ENCODE results near the gene COG7.
"Not testable (repeated sequence)": the region's sequence is repeated elsewhere in the genome, so short reads cannot be mapped to it uniquely, and the experiment has no call there.

The COG7 gene

DNA sequence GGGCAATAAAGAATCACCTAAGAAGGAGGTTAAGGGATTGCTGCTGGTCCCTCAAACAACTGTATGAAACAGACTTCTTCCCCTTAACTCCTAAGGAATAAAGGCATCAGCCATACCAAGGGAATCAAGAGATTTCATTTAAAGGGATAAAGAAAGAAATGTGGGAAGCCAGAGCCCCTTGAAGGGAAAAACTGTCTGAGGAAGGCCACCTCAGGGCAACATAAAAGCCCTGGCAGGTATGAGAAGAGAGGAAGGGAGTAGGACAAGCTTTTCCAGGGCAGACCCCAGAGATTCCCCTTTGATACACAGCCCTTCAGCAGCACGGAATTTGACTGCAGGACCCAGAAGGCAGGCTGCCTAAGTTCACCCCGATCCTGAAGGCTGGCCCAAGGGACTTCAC, 43.5 kb downstream of the COG7 start:
- no peak for DNase-seq (ENCODE audit: low read depth)

DNA sequence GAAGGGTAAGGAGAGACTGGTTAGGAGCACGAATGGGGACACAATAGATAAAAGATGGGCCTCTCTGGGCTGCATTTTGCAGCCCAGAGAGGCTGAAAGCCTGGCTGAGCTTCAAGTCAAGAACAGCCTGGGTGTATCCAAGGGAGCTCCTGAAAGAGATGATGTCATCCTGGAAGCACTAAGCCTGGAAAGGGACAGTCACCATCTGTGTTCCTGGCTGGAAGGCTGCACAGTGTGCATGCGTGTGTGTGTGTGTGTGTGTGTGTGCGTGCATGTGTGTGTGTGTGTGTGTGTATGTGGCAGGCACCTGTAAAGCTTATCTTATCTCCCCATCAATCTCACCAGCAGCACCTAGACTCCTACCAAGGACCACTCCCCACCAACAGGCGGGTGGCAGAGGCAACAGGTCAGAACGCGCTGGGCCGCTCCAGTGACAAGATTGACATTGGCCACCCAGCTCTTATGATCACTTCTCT, 44.1 kb downstream of the COG7 start:
- DNase-seq (ENCODE audit: low read depth) = no peak

DNA sequence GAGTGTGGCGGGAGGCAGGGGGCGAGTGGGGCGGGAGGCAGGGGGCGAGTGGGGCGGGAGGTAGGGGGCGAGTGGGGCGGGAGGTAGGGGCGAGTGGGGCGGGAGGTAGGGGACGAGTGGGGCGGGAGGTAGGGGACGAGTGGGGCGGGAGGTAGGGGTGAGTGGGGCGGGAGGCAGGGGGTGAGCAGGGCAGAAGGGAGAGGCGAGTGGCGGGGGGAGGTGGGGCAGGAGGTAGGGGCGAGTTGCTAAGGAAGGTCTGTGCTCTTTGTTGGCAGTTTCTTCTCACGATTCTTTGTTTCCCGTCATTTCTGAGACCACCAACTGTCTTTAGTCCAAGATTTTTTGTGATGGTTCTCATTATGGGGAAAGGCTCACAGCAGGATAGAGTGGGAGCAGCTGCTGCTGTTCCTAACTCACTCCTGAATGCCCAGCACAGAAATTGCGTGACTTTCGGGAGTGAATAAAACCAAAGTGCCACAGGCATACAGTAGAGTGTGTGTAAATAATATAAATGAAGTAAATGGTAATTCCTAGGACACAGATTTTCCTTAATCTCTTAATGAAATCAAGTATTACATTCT, 44.7 kb downstream of the COG7 start:
- no peak for DNase-seq (ENCODE audit: low read depth)

GRCh38 chr16:23407436-23408127, 45.4 kb downstream of the COG7 start:
- DNase-seq (ENCODE audit: low read depth) = no peak

- no peak for DNase-seq (ENCODE audit: low read depth)
These were observed 46.3 kb downstream of the COG7 start for GRCh38 chr16:23406546-23407240.

DNA sequence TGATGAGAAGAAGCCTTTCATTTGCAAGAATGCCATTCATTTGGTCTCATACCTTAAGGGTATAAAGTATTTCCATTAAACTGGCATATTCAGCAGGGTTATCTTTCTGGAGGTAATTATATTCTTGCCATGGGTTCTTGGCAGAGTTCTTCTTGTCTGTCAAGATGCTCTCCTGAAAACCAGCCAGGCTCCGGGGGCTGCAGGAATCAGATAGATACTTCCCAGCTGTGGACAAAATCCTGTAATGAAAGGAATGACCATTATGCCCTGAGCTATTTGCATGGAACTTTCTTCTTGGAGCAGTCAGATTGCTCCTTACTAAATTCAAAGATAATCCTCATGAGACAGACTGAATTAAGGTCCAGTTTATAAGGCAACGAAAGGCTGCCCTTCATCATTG, 47.0 kb downstream of the COG7 start:
- no peak for DNase-seq (ENCODE audit: low read depth)

DNA sequence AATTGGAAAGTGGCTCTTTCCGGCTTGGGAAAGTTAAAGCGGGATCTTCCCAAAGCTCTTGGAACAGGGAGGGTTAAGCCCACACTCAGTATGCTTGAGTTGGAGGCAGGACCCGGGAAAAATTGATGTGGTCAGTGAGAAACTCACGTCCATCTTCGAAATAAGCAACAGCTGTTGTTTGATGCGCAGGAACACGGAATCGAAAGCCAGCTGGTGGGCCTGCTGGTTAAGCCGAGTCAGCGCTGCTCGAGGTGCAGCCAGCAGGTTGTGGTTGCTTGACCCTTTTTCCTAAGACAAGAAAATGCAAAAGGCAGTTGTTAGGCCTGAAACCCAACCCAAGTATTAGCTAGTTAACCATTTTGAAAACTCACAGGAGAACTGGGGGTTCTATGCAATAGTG, 49.4 kb downstream of the COG7 start:
- no peak for DNase-seq (ENCODE audit: low read depth)

- no peak for DNase-seq (ENCODE audit: low read depth)
These were observed 50.9 kb downstream of the COG7 start for GRCh38 chr16:23402100-23402499.

DNA sequence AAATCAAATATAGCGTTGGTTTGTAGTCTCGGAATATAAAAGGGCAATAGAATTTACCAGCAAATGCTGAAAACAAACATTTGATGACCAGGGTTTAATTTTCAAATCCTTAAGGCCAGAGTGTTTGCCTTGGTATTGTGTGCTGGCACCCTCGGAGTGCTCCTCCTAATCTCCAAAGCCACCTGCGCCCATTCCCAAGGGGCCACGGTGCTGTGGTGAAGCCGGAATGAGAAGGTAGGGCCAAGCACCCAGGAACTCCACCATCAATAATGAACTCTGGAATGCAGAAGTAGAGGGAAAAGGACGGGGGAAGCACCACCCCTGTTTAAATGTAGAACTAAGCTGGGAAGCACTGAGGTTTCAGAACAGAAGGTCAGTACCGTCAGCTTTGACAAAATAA, 51.9 kb downstream of the COG7 start:
- no peak for DNase-seq (ENCODE audit: low read depth)

DNA sequence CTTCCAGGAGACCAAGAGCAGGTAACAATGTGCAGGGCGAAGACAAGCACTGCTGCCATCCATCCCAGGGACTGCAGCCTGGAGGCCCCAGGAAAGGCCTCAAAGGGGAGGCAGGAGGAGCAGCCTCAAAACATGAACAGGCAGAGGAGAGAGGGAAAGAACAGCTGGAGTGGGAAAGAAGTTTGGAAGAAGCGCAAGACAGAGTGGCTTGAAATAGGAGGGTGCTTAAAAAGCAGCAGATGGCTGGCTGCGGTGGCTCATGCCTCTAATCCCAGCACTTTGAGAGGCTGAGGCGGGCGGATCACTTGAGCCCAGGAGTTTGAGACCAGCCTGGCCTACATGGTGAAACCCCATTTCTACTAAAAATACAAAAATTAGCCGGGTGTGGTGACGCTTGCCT, 52.5 kb downstream of the COG7 start:
- not testable (repeated sequence) for DNase-seq (ENCODE audit: low read depth)

DNA sequence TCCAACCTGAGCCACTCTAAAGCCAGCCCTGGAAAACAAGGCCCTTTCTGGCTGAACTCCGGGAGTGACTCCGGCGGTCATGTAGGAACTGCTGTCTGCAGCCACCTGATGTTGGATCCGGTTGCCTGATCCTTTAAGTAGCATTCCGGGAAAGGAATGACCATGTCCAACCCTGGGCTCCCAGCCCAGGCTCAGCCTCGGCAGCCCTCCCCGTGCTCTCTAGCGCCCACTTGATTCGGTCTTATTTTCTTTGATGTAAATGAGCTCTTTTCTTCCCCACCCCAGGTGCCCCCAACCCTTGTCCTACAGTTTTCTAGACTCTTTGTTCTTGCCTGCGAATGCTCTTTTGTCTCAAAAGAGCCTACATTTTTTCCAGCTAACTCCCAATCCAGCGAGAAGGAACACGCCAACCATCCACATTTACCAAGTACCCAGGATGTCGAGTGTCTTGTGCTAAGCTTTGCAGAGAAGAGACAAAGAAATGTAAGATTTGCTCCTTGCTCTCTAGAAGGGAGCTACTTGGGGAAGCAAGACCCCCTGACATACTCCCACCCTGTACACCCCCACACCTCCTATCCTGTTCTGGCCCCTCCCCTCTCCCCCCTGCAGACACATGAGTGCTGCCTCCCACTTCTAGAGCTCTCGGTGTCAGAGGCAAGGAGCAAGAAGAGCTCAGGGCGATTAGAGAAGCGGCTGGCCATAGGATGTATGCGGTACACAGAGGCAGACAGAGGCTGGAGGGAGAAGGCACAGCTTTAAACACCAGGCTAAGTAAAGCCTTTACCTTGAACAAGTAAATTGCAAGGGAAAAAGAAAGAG, 53.8 kb downstream of the COG7 start:
- DNase-seq (ENCODE audit: low read depth) = no peak

- DNase-seq (ENCODE audit: low read depth) = no peak
These were observed 55.5 kb downstream of the COG7 start for GRCh38 chr16:23397464-23397863.

DNA sequence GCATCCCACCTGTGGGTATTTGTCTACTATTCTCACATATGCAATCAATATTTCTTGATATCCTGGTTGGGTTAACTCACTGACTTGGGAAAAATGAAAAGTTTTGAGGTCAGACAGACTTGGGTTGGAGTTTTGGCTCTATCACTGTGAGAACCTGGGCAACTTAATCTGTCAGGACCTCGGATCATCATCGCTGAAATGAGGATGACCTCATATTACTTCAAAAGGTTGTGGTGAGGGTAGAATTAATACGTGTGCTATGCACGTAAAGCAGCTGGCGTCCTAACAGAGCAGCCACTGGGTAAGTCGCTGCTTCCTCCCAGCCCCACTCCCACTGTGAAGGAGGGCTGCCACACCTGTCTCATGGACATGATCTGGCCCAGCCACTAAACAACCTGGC, 57.3 kb downstream of the COG7 start:
- no peak for DNase-seq (ENCODE audit: low read depth)

DNA sequence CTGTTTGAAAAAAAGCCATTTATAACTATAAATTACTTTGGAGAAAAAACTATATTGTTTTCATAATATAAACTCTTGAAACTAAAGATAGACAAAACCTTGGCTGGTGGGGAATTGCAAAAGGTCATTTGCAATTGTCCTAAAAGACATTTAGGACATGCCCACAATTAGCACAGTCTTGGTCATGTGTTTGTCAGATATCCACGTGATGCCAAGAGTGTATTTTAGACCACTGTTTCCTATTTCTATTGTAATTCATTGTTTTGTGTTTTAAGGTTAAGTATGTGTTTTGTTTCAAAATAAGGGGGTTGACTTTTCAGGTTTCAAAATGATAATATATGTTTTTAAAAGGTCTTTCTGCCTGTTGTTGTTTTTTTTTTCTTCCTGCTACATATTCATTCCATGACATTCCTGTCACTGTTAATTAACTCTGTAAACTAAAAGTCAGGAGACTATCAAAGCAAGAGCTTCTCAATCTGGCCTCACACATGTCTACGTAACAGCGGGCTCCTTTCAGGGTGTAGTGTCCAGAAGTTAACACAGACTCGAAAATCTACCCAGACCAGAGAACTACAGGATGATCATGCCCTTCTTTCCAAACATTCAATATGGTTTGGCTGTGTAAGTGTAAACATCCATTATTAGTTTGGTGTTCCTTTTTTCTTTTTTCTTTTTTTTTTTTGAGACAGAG, 58.7 kb downstream of the COG7 start:
- no peak for DNase-seq (ENCODE audit: low read depth)

DNA sequence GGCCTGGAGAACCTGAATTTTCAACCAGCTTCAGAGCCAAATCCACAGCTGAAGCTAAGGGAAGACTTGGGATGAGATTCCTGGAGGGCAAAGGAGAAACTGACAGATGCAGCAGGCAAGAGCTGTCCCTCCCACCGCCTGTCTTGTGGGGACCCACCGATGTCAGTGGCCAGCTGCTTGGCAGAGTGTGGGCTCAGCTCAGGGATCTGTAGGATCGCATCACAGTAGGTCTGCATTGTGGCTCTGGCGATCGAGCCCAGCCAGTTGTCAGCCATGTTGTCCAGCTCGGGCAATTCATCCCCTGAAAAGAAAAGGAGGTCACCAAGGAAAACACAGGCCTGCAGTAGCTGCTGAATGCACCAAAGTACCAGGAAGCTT, 60.8 kb downstream of the COG7 start:
- no peak for DNase-seq (ENCODE audit: low read depth)

GRCh38 chr16:23391381-23392222, 61.4 kb downstream of the COG7 start:
- DNase-seq (ENCODE audit: low read depth) = no peak

- DNase-seq (ENCODE audit: low read depth) = not testable (repeated sequence)
These were observed 63.1 kb downstream of the COG7 start for GRCh38 chr16:23389936-23390335.

DNA sequence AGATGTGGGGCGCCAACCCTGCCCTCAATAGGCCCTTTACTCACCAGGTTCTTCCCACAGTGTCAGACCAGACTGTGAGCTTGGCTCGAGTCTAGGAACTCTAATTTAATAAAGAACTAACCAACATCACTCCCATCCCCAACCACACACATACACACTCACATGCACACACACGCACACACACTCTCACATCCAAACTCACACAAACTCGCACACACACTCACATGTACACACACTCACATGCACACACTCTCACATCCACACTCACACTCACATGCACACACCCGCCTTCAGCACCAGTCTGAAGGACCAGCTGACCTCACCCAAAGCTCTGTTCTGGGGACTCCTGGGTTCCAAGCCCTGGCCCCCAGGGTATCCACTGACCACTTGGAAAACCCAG, 63.8 kb downstream of the COG7 start:
- no peak for DNase-seq (ENCODE audit: low read depth)

GRCh38 chr16:23388786-23389185, 64.2 kb downstream of the COG7 start:
- DNase-seq (ENCODE audit: low read depth) = no peak

- no peak for DNase-seq (ENCODE audit: low read depth)
These were observed 65.3 kb downstream of the COG7 start for GRCh38 chr16:23387666-23388065.

- no peak for DNase-seq (ENCODE audit: low read depth)
These were observed 67.5 kb downstream of the COG7 start for GRCh38 chr16:23385441-23385840.

Data from stimulated activated CD8-positive, alpha-beta memory T cell treated with anti-CD3 and anti-CD28 coated beads, Interleukin-12 subunit alpha, Interleukin-12 subunit beta, amount 100 ng/mL, for 1 hour (primary cell).